HepG2 (cell line): ENCODE measurements around the gene MCOLN1. TPM values are rescaled to one million over a fixed set of nuclear protein-coding genes. Genes with fewer than 3 reads are reported as not detected.

ENCODE experiments used
- FOSL2 ChIP-seq: sonication (generic); formaldehyde crosslinking; IDR thresholded peaks from 2 replicates; pipeline ENCODE4 v1.4.0; 2020; ENCODE audit warnings: missing genetic modification reagents
- MTF2 ChIP-seq: sonication (generic); formaldehyde crosslinking; IDR thresholded peaks from 2 replicates; pipeline ENCODE4 v1.5.0; 2020; ENCODE audit warnings: missing genetic modification reagents, borderline replicate concordance
- SOX13 ChIP-seq, 3 experiments: fragments of 450-650 bp in 1 of 3; sonication (generic) in 1 of 3; formaldehyde crosslinking in 1 of 3; IDR thresholded peaks in 2 of 3; conservative IDR thresholded peaks in 1 of 3; 2 replicates each; pipeline versions ENCODE4 v1.5.0 to v1.6.1; 2016 to 2020; ENCODE audit warnings: antibody characterized with exemption in 1 of 3, mild to moderate bottlenecking in 1 of 3, missing compliant biosample characterization in 1 of 3, missing genetic modification reagents in 1 of 3, moderate library complexity in 1 of 3
- TCF7 ChIP-seq: sonication (generic); IDR thresholded peaks from 2 replicates; pipeline ENCODE4 v1.6.1; 2016; ENCODE audit warnings: antibody characterized with exemption, low read depth
- ZFP62 ChIP-seq: sonication (generic); formaldehyde crosslinking; IDR thresholded peaks from 2 replicates; pipeline ENCODE4 v1.4.0; 2020; ENCODE audit warnings: missing genetic modification reagents
- ZNF333 ChIP-seq: sonication (generic); formaldehyde crosslinking; IDR thresholded peaks from 2 replicates; pipeline ENCODE4 v1.4.0; 2020; ENCODE audit warnings: mild to moderate bottlenecking, missing genetic modification reagents, borderline replicate concordance
- polyA plus RNA-seq, 8 experiments: library from polyadenylated mRNA; depleted of rRNA in 3 of 8; stranded (reverse) in 7 of 8; unstranded in 1 of 8; fragments of >200 nt; fragmentation: Illumina TruSeq in 4 of 8; extraction: Trizol in 4 of 8; gene quantifications; 2 replicates each; pipeline versions ENCODE4 v1.2.1 to v1.2.3, GENCODE V29; 2011 to 2016; ENCODE audit warnings: low read depth in 4 of 8, missing spikeins in 1 of 8, mixed read lengths in 1 of 8; ENCODE audit not compliant: insufficient read depth in 1 of 8
- total RNA-seq, 5 experiments: library from RNA; depleted of rRNA; stranded (reverse); fragments of >200 nt; fragmentation: Illumina TruSeq; extraction: Trizol; gene quantifications; 2 replicates each; pipeline ENCODE4 v1.2.3, GENCODE V29; 2016; ENCODE audit warnings: low read depth in 1 of 5
- TF ChIP-seq, protein P1 (sequence below): sonication (generic); formaldehyde crosslinking; IDR thresholded peaks from 2 replicates; pipeline ENCODE4 v1.5.1; 2020; ENCODE audit warnings: mild to moderate bottlenecking, missing genetic modification reagents
- TF ChIP-seq, protein P2 (sequence below), 2 experiments: fragments of 450-650 bp in 1 of 2; sonication (generic) in 1 of 2; formaldehyde crosslinking in 1 of 2; IDR thresholded peaks; 2 replicates each; pipeline versions ENCODE4 v1.6.1 to v1.8.0; 2016 to 2022; ENCODE audit warnings: antibody characterized with exemption in 1 of 2, mild to moderate bottlenecking in 1 of 2, missing genetic modification reagents in 1 of 2
- TF ChIP-seq, protein P3 (sequence below): sonication (generic); formaldehyde crosslinking; IDR thresholded peaks from 2 replicates; pipeline ENCODE4 v1.8.0; 2022; ENCODE audit warnings: mild to moderate bottlenecking, missing genetic modification reagents, moderate library complexity
- TF ChIP-seq, protein P4 (sequence below): sonication (generic); formaldehyde crosslinking; IDR thresholded peaks from 2 replicates; pipeline ENCODE4 v1.4.0; 2020; ENCODE audit warnings: mild to moderate bottlenecking, missing genetic modification reagents
- TF ChIP-seq, protein P5 (sequence below): sonication (generic); formaldehyde crosslinking; IDR thresholded peaks from 2 replicates; pipeline ENCODE4 v1.5.0; 2020; ENCODE audit warnings: missing genetic modification reagents

Gene MCOLN1
- total and polyA plus RNA-seq, 2 of the 13 experiments (the other 11 are each of a cell fraction or from before 2014, with no cell fraction given) = 3.4 to 15.7 TPM

DNA sequence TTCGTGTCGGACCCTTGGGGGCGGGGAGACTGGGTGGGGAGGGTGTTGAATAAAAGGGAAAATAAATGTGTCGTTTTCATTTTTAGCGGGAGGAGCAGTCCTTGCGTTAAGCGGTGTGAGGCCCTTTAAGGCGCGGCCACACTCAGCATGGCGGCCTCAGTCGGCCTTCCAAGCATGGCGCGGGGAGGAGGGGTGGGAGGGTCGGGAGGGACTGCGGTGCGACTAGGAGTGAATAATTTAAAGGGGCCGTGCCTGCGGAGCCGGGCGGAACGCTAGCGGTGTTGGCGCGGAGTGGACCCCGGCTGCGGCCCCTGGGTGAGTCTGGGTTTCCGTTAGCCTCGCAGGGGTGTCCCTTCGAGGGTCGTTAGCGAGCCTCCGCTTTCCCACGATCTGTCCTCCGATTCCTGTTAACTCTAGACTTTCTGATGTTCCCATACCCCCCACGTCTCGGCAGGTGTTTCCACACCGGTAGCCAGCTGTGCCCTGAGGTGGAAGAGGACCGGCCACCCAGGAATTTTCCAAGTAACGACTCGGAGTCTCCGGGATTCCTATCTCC, 11.6 kb downstream of the MCOLN1 start (continued):
- TF ChIP-seq, protein P1, sequence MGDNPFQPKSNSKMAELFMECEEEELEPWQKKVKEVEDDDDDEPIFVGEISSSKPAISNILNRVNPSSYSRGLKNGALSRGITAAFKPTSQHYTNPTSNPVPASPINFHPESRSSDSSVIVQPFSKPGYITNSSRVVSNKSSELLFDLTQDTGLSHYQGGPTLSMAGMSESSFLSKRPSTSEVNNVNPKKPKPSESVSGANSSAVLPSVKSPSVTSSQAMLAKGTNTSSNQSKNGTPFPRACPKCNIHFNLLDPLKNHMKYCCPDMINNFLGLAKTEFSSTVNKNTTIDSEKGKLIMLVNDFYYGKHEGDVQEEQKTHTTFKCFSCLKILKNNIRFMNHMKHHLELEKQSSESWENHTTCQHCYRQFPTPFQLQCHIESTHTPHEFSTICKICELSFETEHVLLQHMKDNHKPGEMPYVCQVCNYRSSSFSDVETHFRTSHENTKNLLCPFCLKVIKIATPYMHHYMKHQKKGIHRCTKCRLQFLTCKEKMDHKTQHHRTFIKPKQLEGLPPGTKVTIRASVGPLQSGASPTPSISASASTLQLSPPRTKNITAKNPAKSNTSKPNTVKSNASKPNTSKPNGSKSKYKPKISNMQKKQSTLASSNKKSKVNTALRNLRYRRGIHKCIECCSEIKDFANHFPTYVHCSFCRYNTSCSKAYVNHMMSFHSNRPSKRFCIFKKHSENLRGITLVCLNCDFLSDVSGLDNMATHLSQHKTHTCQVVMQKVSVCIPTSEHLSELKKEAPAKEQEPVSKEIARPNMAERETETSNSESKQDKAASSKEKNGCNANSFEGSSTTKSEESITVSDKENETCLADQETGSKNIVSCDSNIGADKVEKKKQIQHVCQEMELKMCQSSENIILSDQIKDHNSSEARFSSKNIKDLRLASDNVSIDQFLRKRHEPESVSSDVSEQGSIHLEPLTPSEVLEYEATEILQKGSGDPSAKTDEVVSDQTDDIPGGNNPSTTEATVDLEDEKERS (CRISPR knock-in tag) = no peak
- TF ChIP-seq, protein P2, sequence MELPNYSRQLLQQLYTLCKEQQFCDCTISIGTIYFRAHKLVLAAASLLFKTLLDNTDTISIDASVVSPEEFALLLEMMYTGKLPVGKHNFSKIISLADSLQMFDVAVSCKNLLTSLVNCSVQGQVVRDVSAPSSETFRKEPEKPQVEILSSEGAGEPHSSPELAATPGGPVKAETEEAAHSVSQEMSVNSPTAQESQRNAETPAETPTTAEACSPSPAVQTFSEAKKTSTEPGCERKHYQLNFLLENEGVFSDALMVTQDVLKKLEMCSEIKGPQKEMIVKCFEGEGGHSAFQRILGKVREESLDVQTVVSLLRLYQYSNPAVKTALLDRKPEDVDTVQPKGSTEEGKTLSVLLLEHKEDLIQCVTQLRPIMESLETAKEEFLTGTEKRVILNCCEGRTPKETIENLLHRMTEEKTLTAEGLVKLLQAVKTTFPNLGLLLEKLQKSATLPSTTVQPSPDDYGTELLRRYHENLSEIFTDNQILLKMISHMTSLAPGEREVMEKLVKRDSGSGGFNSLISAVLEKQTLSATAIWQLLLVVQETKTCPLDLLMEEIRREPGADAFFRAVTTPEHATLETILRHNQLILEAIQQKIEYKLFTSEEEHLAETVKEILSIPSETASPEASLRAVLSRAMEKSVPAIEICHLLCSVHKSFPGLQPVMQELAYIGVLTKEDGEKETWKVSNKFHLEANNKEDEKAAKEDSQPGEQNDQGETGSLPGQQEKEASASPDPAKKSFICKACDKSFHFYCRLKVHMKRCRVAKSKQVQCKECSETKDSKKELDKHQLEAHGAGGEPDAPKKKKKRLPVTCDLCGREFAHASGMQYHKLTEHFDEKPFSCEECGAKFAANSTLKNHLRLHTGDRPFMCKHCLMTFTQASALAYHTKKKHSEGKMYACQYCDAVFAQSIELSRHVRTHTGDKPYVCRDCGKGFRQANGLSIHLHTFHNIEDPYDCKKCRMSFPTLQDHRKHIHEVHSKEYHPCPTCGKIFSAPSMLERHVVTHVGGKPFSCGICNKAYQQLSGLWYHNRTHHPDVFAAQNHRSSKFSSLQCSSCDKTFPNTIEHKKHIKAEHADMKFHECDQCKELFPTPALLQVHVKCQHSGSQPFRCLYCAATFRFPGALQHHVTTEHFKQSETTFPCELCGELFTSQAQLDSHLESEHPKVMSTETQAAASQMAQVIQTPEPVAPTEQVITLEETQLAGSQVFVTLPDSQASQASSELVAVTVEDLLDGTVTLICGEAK (IDR thresholded peaks at IDR 0.05) = no peak
- TF ChIP-seq, protein P2 (CRISPR knock-in tag; IDR thresholded peaks at IDR 0.05) = no peak
- no peak for TF ChIP-seq ZNF333 (CRISPR knock-in tag)
- TF ChIP-seq, protein P3, sequence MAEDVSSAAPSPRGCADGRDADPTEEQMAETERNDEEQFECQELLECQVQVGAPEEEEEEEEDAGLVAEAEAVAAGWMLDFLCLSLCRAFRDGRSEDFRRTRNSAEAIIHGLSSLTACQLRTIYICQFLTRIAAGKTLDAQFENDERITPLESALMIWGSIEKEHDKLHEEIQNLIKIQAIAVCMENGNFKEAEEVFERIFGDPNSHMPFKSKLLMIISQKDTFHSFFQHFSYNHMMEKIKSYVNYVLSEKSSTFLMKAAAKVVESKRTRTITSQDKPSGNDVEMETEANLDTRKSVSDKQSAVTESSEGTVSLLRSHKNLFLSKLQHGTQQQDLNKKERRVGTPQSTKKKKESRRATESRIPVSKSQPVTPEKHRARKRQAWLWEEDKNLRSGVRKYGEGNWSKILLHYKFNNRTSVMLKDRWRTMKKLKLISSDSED (CRISPR knock-in tag) = no peak
- TF ChIP-seq MTF2 (CRISPR knock-in tag) = no peak
- no peak for TF ChIP-seq SOX13 (IDR thresholded peaks at IDR 0.05)
- TF ChIP-seq SOX13 (CRISPR knock-in tag; conservative IDR thresholded peaks at IDR 0.05 in 1 of 2, IDR thresholded peaks at IDR 0.05 in 1 of 2) = no peak
- TF ChIP-seq, protein P4, sequence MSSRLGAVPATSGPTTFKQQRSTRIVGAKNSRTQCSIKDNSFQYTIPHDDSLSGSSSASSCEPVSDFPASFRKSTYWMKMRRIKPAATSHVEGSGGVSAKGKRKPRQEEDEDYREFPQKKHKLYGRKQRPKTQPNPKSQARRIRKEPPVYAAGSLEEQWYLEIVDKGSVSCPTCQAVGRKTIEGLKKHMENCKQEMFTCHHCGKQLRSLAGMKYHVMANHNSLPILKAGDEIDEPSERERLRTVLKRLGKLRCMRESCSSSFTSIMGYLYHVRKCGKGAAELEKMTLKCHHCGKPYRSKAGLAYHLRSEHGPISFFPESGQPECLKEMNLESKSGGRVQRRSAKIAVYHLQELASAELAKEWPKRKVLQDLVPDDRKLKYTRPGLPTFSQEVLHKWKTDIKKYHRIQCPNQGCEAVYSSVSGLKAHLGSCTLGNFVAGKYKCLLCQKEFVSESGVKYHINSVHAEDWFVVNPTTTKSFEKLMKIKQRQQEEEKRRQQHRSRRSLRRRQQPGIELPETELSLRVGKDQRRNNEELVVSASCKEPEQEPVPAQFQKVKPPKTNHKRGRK (CRISPR knock-in tag) = no peak
- TF ChIP-seq FOSL2 (CRISPR knock-in tag) = no peak
- no peak for TF ChIP-seq ZFP62 (CRISPR knock-in tag)
- TF ChIP-seq, protein P5, sequence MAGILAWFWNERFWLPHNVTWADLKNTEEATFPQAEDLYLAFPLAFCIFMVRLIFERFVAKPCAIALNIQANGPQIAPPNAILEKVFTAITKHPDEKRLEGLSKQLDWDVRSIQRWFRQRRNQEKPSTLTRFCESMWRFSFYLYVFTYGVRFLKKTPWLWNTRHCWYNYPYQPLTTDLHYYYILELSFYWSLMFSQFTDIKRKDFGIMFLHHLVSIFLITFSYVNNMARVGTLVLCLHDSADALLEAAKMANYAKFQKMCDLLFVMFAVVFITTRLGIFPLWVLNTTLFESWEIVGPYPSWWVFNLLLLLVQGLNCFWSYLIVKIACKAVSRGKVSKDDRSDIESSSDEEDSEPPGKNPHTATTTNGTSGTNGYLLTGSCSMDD (CRISPR knock-in tag) = no peak
- no peak for TF ChIP-seq TCF7
